GM19452 (cell line): ENCODE measurements around the gene CLK4.

Experiments
- ATAC-seq: cut with Tn5 transposase; IDR thresholded peaks from one replicate; pipeline ENCODE4 v1.9.1; 2021; ENCODE audit not compliant: unreplicated experiment

The CLK4 gene

DNA sequence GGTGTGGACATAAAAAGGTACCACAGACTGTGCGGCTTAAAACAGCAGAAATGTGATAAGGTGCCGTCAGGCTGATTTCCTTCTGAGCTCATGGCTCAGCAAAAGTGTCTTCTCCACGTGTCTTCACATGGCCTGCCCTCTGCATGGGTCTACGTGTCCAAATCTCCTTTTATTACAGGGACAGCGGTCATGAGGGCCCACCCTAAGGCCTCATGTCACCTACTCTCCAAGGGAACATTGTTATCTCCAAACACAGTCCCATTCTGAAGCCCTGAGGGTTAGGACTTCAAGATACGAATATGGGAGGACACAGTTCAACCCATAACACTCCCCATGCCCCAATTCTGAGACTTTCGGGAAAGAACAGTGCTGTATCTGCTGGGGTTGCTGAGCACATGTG, 71.8 kb downstream of the CLK4 start:
- ATAC-seq, result no peak

DNA sequence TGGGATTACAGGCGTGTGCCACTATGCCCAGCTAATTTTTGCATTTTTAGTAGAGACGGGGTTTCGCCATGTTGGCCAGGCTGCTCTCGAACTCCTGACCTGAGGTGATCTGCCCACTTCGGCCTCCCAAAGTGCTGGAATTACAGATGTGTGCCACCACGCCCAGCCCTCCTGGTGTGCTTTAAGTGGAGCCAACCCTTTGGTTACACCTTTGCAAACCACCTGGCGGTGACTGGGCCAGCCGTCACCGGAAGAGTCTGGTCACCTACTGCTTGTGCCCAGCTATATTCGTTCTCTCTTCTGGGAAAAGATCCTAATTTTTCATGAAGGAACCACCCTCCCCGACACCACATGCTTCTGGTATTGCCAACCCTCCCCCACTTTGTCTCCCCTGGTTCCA, 72.5 kb downstream of the CLK4 start:
- ATAC-seq, result no peak

DNA sequence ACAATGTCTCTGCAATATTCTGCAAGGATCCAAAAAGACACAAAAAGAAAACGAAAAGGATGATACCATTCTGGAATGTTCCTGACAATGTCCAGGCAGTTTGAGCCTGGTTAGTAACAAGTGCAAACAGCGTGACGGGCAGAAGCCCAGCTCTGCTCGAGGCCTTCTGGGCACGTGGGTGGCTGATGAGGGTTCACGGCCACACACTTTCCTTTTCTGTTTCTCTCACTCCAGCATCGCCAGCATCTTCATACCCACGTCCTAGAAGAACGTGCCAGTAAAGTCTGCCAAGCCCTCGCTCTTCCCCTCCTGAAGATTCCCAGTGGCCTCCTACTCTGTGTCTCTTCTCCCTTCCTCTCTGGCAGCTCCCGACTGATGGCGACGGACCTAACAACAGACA, 73.3 kb downstream of the CLK4 start:
- no peak for ATAC-seq
